GM23338 (cell line): ENCODE data around the gene ZNF468. TPM values are rescaled to one million over a fixed set of nuclear protein-coding genes. Genes with fewer than 3 reads are reported as not detected.

Source experiments
- ATAC-seq: fragments of 200-7000 bp; cut with Tn5 transposase; 3 replicates; pipeline ENCODE4 v1.9.1; 2020
- DNase-seq: peaks from one replicate; pipeline ENCODE4 v3.0.0-alpha.2; 2015; ENCODE audit warnings: low spot score
- H2AFZ ChIP-seq: fragments of 200-600 bp; sonication (generic); 2 replicates; pipeline ENCODE4 v1.8.0; 2016; ENCODE audit warnings: antibody characterized with exemption, mild to moderate bottlenecking, moderate library complexity
- H3F3A ChIP-seq: fragments of 200-600 bp; sonication (generic); replicated peaks from 2 replicates; pipeline ENCODE4 v1.8.0; 2017; ENCODE audit warnings: antibody characterized with exemption, mixed run types, low read depth
- H3K27ac ChIP-seq: fragments of 200-600 bp; sonication (generic); 2 replicates; pipeline ENCODE4 v1.6.1; 2016; ENCODE audit warnings: low read depth
- H3K27me3 ChIP-seq: fragments of 200-600 bp; sonication (generic); 2 replicates; pipeline ENCODE4 v1.8.0; 2016; ENCODE audit warnings: mild to moderate bottlenecking, mixed run types, moderate library complexity; ENCODE audit not compliant: insufficient read depth
- H3K36me3 ChIP-seq: fragments of 200-600 bp; sonication (generic); 2 replicates; pipeline ENCODE4 v1.8.0; 2016; ENCODE audit warnings: mild to moderate bottlenecking; ENCODE audit not compliant: insufficient read depth
- H3K4me1 ChIP-seq: fragments of 200-600 bp; sonication (generic); 2 replicates; pipeline ENCODE4 v1.8.0; 2016; ENCODE audit warnings: mild to moderate bottlenecking, moderate library complexity; ENCODE audit not compliant: insufficient read depth
- H3K4me2 ChIP-seq: fragments of 200-600 bp; sonication (generic); 2 replicates; pipeline ENCODE4 v1.7.1; 2017; ENCODE audit warnings: mixed run types
- H3K4me3 ChIP-seq: fragments of 200-600 bp; sonication (generic); 2 replicates; pipeline ENCODE4 v1.6.1; 2016; ENCODE audit warnings: mixed run types
- H3K79me2 ChIP-seq: fragments of 200-600 bp; sonication (generic); replicated peaks from 2 replicates; pipeline ENCODE4 v1.8.0; 2017; ENCODE audit warnings: mild to moderate bottlenecking; ENCODE audit not compliant: insufficient read depth
- H3K9me2 ChIP-seq: fragments of 200-600 bp; sonication (generic); 2 replicates; pipeline ENCODE4 v1.8.0; 2017; ENCODE audit not compliant: insufficient read depth
- H4K20me1 ChIP-seq: fragments of 200-600 bp; sonication (generic); replicated peaks from 2 replicates; pipeline ENCODE4 v1.8.0; 2017; ENCODE audit warnings: mild to moderate bottlenecking; ENCODE audit not compliant: insufficient read depth
- H3K27ac Mint-ChIP-seq: 2 replicates; pipeline ENCODE4 v1.8.0; 2020; ENCODE audit warnings: inconsistent platforms, mild to moderate bottlenecking, moderate library complexity, mixed read lengths
- H3K27me3 Mint-ChIP-seq: 3 replicates; pipeline ENCODE4 v1.8.0; 2022; ENCODE audit warnings: low read depth, mild to moderate bottlenecking, moderate library complexity, mixed read lengths, inconsistent platforms; ENCODE audit not compliant: insufficient read depth, poor library complexity
- H3K36me3 Mint-ChIP-seq: 3 replicates; pipeline ENCODE4 v1.8.0; 2021; ENCODE audit warnings: low read depth, mild to moderate bottlenecking, inconsistent platforms, moderate library complexity, mixed read lengths
- H3K4me1 Mint-ChIP-seq: 3 replicates; pipeline ENCODE4 v1.8.0; 2020; ENCODE audit warnings: mild to moderate bottlenecking, inconsistent platforms, mixed read lengths
- H3K4me3 Mint-ChIP-seq: 3 replicates; pipeline ENCODE4 v1.8.0; 2021; ENCODE audit warnings: moderate library complexity, mild to moderate bottlenecking, inconsistent platforms, mixed read lengths
- H3K9me3 Mint-ChIP-seq: 3 replicates; pipeline ENCODE4 v1.8.0; 2020; ENCODE audit warnings: moderate library complexity, mild to moderate bottlenecking, inconsistent platforms, mixed read lengths
- CREB1 ChIP-seq: fragments of 250-450 bp; sonication (Bioruptor Pico); IDR thresholded peaks from 2 replicates; pipeline ENCODE4 v1.5.0; 2020; ENCODE audit warnings: low read depth, mild to moderate bottlenecking, moderate library complexity
- ETS1 ChIP-seq: IDR thresholded peaks from 2 replicates; pipeline ENCODE4 v1.6.1; 2016; ENCODE audit warnings: antibody characterized with exemption
- EZH2 ChIP-seq: fragments of 200-600 bp; sonication (generic); IDR thresholded peaks from one replicate; pipeline ENCODE4 v1.8.0; 2017; ENCODE audit warnings: antibody characterized with exemption, mild to moderate bottlenecking, low read depth; ENCODE audit not compliant: unreplicated experiment
- EZH2phosphoT487 ChIP-seq: fragments of 200-600 bp; sonication (generic); IDR thresholded peaks from one replicate; pipeline ENCODE4 v1.8.1; 2018; ENCODE audit warnings: antibody characterized with exemption; ENCODE audit not compliant: unreplicated experiment
- JUNB ChIP-seq: IDR thresholded peaks from one replicate; pipeline ENCODE4 v1.6.1; 2016; ENCODE audit warnings: antibody characterized with exemption; ENCODE audit not compliant: unreplicated experiment
- NANOG ChIP-seq: IDR thresholded peaks from 2 replicates; pipeline ENCODE4 v1.6.1; 2016; ENCODE audit warnings: antibody characterized with exemption, borderline replicate concordance
- POLR2AphosphoS5 ChIP-seq: IDR thresholded peaks from 2 replicates; pipeline ENCODE4 v1.6.1; 2016; ENCODE audit warnings: antibody characterized with exemption, low read depth
- STAT1 ChIP-seq: IDR thresholded peaks from one replicate; pipeline ENCODE4 v1.6.1; 2016; ENCODE audit warnings: antibody characterized with exemption; ENCODE audit not compliant: unreplicated experiment
- ZNF114 ChIP-seq: fragments of 250-450 bp; sonication (Bioruptor Pico); IDR thresholded peaks from 2 replicates; pipeline ENCODE4 v1.5.0; 2020; ENCODE audit warnings: mild to moderate bottlenecking, moderate library complexity
- ZNF331 ChIP-seq: fragments of 250-450 bp; sonication (Bioruptor Pico); IDR thresholded peaks from 2 replicates; pipeline ENCODE4 v1.5.0; 2020; ENCODE audit warnings: low read depth, mild to moderate bottlenecking, moderate library complexity
- polyA plus RNA-seq: library from polyadenylated mRNA; unstranded; fragments of >200 nt; fragmentation: Nextera tagmentation; extraction: Ambion mirVana; gene quantifications from 2 replicates; pipeline ENCODE4 v1.2.1, GENCODE V29; 2016
- total RNA-seq: library from RNA; depleted of rRNA; stranded (reverse); fragments of >200 nt; shearing (Covaris generic); gene quantifications from 2 replicates; pipeline ENCODE4 v1.2.3, GENCODE V29; 2014
- TF ChIP-seq, protein P1 (sequence below): IDR thresholded peaks from one replicate; pipeline ENCODE4 v1.6.1; 2018; ENCODE audit warnings: antibody characterized with exemption; ENCODE audit not compliant: unreplicated experiment
- TF ChIP-seq, protein P2 (sequence below), 2 experiments: fragments of 200-600 bp in 1 of 2; sonication (generic) in 1 of 2; conservative IDR thresholded peaks; 2 replicates each; pipeline versions ENCODE4 v1.5.1 to v1.6.1; 2016 to 2017; ENCODE audit warnings: antibody characterized with exemption in 2 of 2, low read depth in 2 of 2, mild to moderate bottlenecking in 2 of 2, moderate library complexity in 1 of 2
- TF ChIP-seq, protein P3 (sequence below): fragments of 250-450 bp; sonication (Bioruptor Pico); IDR thresholded peaks from 2 replicates; pipeline ENCODE4 v1.5.0; 2020; ENCODE audit warnings: mild to moderate bottlenecking, moderate library complexity

ZNF468 gene
- total and polyA plus RNA-seq, 2 experiments from 2014 or later: 11.8 to 34.9 TPM

DNA sequence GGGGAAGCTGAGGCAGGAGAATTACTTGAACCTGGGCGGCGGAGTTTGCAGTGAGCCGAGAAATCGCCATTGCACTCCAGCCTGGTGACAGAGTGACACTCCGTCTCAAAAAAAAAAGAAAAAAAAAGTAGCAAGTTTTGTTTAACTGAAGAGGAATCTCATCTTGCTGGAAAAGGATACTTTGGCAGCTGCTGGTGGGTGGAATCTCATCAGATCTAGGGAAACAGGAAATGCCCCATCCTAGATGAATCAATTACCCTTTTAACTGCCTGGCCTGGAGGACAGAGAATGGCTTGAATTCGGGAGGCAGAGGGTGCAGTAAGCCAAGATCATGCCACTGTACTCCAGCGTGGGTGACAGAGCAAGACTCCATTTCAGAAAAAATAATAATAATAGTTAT lies 31.7 kb upstream of the ZNF468 start:
- Histone ChIP-seq H3K36me3 (peaks cover 57% of the 10 kb centered on the region), H3K79me2 (peaks cover 20% of the 10 kb centered on the region), H3K9me2 (no peaks in the 10 kb centered on the region), H3F3A (peaks cover 7% of the 10 kb centered on the region; the same call in 1 of the 2 replicates), H3K4me1 (no peaks in the 10 kb centered on the region), H3K27ac (no peak overlapping the region), H3K4me3 (no peak overlapping the region), H2AFZ (no peak overlapping the region), H3K27me3 (no peaks in the 10 kb centered on the region), H4K20me1 (peaks cover 15% of the 10 kb centered on the region; the same call in 1 of the 2 replicates), H3K4me2 (no peak overlapping the region)
- Mint-ChIP-seq H3K4me3 (no peak overlapping the region), H3K27ac (no peak overlapping the region), H3K9me3 (no peaks in the 10 kb centered on the region; the same call in 2 of the 3 replicates), H3K27me3 (no peaks in the 10 kb centered on the region), H3K4me1 (no peaks in the 10 kb centered on the region; the same call in 2 of the 3 replicates), H3K36me3 (peaks cover 78% of the 10 kb centered on the region)
- DNase-seq (peak; percentile 9), ATAC-seq (no peak)
- no peak for TF ChIP-seq POLR2AphosphoS5
- no peak for TF ChIP-seq JUNB
- TF ChIP-seq ETS1: no peak
- TF ChIP-seq ZNF331 (CRISPR knock-in tag): no peak
- no peak for TF ChIP-seq EZH2
- TF ChIP-seq STAT1: no peak
- TF ChIP-seq NANOG: no peak
- TF ChIP-seq, protein P1, sequence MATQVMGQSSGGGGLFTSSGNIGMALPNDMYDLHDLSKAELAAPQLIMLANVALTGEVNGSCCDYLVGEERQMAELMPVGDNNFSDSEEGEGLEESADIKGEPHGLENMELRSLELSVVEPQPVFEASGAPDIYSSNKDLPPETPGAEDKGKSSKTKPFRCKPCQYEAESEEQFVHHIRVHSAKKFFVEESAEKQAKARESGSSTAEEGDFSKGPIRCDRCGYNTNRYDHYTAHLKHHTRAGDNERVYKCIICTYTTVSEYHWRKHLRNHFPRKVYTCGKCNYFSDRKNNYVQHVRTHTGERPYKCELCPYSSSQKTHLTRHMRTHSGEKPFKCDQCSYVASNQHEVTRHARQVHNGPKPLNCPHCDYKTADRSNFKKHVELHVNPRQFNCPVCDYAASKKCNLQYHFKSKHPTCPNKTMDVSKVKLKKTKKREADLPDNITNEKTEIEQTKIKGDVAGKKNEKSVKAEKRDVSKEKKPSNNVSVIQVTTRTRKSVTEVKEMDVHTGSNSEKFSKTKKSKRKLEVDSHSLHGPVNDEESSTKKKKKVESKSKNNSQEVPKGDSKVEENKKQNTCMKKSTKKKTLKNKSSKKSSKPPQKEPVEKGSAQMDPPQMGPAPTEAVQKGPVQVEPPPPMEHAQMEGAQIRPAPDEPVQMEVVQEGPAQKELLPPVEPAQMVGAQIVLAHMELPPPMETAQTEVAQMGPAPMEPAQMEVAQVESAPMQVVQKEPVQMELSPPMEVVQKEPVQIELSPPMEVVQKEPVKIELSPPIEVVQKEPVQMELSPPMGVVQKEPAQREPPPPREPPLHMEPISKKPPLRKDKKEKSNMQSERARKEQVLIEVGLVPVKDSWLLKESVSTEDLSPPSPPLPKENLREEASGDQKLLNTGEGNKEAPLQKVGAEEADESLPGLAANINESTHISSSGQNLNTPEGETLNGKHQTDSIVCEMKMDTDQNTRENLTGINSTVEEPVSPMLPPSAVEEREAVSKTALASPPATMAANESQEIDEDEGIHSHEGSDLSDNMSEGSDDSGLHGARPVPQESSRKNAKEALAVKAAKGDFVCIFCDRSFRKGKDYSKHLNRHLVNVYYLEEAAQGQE: no peak
- no peak for TF ChIP-seq EZH2phosphoT487
- no peak for TF ChIP-seq ZNF114 (CRISPR knock-in tag)
- TF ChIP-seq, protein P2, sequence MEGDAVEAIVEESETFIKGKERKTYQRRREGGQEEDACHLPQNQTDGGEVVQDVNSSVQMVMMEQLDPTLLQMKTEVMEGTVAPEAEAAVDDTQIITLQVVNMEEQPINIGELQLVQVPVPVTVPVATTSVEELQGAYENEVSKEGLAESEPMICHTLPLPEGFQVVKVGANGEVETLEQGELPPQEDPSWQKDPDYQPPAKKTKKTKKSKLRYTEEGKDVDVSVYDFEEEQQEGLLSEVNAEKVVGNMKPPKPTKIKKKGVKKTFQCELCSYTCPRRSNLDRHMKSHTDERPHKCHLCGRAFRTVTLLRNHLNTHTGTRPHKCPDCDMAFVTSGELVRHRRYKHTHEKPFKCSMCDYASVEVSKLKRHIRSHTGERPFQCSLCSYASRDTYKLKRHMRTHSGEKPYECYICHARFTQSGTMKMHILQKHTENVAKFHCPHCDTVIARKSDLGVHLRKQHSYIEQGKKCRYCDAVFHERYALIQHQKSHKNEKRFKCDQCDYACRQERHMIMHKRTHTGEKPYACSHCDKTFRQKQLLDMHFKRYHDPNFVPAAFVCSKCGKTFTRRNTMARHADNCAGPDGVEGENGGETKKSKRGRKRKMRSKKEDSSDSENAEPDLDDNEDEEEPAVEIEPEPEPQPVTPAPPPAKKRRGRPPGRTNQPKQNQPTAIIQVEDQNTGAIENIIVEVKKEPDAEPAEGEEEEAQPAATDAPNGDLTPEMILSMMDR (conservative IDR thresholded peaks at IDR 0.05; ENCODE audit: low read depth in 2 of 2): no peak
- no peak for TF ChIP-seq CREB1 (CRISPR knock-in tag)
- TF ChIP-seq, protein P3, sequence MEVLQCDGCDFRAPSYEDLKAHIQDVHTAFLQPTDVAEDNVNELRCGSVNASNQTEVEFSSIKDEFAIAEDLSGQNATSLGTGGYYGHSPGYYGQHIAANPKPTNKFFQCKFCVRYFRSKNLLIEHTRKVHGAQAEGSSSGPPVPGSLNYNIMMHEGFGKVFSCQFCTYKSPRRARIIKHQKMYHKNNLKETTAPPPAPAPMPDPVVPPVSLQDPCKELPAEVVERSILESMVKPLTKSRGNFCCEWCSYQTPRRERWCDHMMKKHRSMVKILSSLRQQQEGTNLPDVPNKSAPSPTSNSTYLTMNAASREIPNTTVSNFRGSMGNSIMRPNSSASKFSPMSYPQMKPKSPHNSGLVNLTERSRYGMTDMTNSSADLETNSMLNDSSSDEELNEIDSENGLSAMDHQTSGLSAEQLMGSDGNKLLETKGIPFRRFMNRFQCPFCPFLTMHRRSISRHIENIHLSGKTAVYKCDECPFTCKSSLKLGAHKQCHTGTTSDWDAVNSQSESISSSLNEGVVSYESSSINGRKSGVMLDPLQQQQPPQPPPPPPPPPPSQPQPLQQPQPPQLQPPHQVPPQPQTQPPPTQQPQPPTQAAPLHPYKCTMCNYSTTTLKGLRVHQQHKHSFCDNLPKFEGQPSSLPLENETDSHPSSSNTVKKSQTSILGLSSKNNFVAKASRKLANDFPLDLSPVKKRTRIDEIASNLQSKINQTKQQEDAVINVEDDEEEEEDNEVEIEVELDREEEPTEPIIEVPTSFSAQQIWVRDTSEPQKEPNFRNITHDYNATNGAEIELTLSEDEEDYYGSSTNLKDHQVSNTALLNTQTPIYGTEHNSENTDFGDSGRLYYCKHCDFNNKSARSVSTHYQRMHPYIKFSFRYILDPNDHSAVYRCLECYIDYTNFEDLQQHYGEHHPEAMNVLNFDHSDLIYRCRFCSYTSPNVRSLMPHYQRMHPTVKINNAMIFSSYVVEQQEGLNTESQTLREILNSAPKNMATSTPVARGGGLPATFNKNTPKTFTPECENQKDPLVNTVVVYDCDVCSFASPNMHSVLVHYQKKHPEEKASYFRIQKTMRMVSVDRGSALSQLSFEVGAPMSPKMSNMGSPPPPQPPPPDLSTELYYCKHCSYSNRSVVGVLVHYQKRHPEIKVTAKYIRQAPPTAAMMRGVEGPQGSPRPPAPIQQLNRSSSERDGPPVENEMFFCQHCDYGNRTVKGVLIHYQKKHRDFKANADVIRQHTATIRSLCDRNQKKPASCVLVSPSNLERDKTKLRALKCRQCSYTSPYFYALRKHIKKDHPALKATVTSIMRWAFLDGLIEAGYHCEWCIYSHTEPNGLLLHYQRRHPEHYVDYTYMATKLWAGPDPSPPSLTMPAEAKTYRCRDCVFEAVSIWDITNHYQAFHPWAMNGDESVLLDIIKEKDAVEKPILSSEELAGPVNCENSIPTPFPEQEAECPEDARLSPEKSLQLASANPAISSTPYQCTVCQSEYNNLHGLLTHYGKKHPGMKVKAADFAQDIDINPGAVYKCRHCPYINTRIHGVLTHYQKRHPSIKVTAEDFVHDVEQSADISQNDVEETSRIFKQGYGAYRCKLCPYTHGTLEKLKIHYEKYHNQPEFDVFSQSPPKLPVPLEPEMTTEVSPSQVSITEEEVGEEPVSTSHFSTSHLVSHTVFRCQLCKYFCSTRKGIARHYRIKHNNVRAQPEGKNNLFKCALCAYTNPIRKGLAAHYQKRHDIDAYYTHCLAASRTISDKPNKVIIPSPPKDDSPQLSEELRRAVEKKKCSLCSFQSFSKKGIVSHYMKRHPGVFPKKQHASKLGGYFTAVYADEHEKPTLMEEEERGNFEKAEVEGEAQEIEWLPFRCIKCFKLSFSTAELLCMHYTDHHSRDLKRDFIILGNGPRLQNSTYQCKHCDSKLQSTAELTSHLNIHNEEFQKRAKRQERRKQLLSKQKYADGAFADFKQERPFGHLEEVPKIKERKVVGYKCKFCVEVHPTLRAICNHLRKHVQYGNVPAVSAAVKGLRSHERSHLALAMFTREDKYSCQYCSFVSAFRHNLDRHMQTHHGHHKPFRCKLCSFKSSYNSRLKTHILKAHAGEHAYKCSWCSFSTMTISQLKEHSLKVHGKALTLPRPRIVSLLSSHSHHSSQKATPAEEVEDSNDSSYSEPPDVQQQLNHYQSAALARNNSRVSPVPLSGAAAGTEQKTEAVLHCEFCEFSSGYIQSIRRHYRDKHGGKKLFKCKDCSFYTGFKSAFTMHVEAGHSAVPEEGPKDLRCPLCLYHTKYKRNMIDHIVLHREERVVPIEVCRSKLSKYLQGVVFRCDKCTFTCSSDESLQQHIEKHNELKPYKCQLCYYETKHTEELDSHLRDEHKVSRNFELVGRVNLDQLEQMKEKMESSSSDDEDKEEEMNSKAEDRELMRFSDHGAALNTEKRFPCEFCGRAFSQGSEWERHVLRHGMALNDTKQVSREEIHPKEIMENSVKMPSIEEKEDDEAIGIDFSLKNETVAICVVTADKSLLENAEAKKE: no peak
